Cardiac muscle cell (in vitro differentiated cells and primary cell): ENCODE data around the gene PIAS1. TPM values are rescaled to one million over a fixed set of nuclear protein-coding genes. Genes with fewer than 3 reads are reported as not detected.

Source experiments
- DNase-seq, 2 donors: peaks; one replicate each; pipeline versions ENCODE4 v3.0.0 to v3.0.0-alpha.2; 2010 to 2017; ENCODE audit warnings: low read depth in 1 of 2, low spot score in 1 of 2
- H3K27ac ChIP-seq: fragments of 200-600 bp; sonication (generic); 2 replicates; pipeline ENCODE4 v1.5.1; 2016
- H3K27me3 ChIP-seq: fragments of 200-600 bp; sonication (generic); 2 replicates; pipeline ENCODE4 v1.6.0; 2016; ENCODE audit warnings: control low read depth
- H3K36me3 ChIP-seq: fragments of 200-600 bp; sonication (generic); 2 replicates; pipeline ENCODE4 v1.5.1; 2016; ENCODE audit warnings: control low read depth
- H3K4me1 ChIP-seq: fragments of 200-600 bp; sonication (generic); 2 replicates; pipeline ENCODE4 v1.8.1; 2017; ENCODE audit warnings: low read depth, mild to moderate bottlenecking, mixed run types
- H3K4me3 ChIP-seq: fragments of 200-600 bp; sonication (generic); 2 replicates; pipeline ENCODE4 v1.5.1; 2016; ENCODE audit warnings: mild to moderate bottlenecking
- H3K9me3 ChIP-seq: fragments of 200-600 bp; sonication (generic); 2 replicates; pipeline ENCODE4 v1.5.1; 2017; ENCODE audit warnings: low read depth, mild to moderate bottlenecking, control low read depth
- CTCF ChIP-seq: IDR thresholded peaks from 2 replicates; pipeline ENCODE4 v1.5.1; 2012; ENCODE audit warnings: low read depth, mild to moderate bottlenecking, low read length
- polyA plus RNA-seq: library from polyadenylated mRNA; unstranded; fragments of >200 nt; fragmentation: Nextera tagmentation; extraction: Ambion mirVana; gene quantifications from 2 replicates; pipeline ENCODE4 v1.2.1, GENCODE V29; 2016
- total RNA-seq: library from RNA; depleted of rRNA; stranded (reverse); fragments of >200 nt; gene quantifications from 2 replicates; pipeline ENCODE4 v1.2.3, GENCODE V29; 2016

Gene PIAS1
- total and polyA plus RNA-seq, 2 experiments from 2014 or later = 29.0 to 44.3 TPM

- no peak overlapping the region for H3K4me3 ChIP-seq
- H3K36me3 ChIP-seq = peaks cover 8% of the 10 kb centered on the region
- H3K4me1 ChIP-seq = no peaks in the 10 kb centered on the region
- TF ChIP-seq CTCF = no peak
- H3K27ac ChIP-seq = peak overlapping the region; percentile 49
- no peaks in the 10 kb centered on the region for H3K27me3 ChIP-seq
- H3K9me3 ChIP-seq = no peaks in the 10 kb centered on the region
- no peak for DNase-seq
These were observed 137.4 kb downstream of the PIAS1 start for GRCh38 chr15:68191555-68191954.

DNA sequence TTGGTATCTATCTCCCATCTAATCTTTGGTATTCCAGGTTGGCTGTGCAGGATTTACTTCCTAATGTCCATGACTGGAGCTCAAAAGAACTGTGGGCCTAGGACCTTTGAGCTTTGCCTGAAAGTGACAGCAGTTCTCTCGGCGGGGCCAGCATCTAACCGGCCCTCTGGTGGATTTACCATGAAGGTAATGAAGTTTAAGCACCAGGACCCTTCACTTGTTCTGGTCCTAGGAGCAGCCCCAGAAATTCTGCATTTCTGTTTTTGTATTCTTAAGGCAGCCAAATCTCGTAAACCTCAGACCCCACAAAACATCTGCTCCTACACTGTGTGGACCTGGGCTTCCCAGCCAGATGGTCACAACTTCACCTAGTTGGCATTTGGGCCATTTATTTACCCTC lies 138.0 kb downstream of the PIAS1 start:
- no peak for DNase-seq
- H3K27me3 ChIP-seq = no peaks in the 10 kb centered on the region
- no peaks in the 10 kb centered on the region for H3K4me1 ChIP-seq
- H3K9me3 ChIP-seq = no peaks in the 10 kb centered on the region
- no peak for TF ChIP-seq CTCF
- H3K4me3 ChIP-seq = no peak overlapping the region
- H3K36me3 ChIP-seq = peaks cover 8% of the 10 kb centered on the region
- peak overlapping the region; percentile 49 for H3K27ac ChIP-seq

DNA sequence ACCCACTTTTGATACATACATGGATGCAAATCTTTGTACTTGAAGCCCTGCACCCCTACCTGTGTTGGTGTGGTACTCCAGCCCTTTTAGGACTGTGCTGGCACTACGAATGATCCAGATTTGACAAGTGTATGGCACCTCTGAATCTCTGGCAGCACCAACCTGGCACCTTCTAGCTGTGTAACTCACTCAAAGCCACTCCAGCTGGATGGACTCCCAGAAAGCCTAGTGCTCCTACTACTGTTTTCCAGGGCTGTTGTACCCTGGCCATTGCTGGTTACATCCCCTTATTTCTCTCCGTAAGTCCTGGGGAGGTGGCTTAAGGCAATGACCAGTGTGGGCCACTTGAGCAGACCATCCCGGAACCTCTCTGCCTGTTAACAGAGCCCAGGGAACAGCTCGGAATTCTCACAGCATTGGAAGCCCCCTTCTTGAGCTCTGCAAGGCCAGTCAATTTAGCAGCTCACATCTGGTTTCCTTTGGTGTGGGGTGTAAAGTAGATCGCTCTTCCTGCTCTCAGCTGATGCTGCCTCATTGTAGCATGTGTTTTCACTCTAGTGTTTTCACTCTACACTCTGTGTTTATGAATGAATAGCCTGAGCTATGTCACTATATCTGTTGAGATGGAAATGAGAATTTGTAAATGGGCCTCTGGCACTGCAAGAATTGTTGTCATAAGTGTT lies 138.8 kb downstream of the PIAS1 start:
- no peak for DNase-seq
- H3K4me1 ChIP-seq = no peaks in the 10 kb centered on the region
- no peaks in the 10 kb centered on the region for H3K9me3 ChIP-seq
- no peak for TF ChIP-seq CTCF
- no peak overlapping the region for H3K4me3 ChIP-seq
- H3K27me3 ChIP-seq = no peaks in the 10 kb centered on the region
- peak overlapping the region; percentile 2 for H3K27ac ChIP-seq
- peaks cover 8% of the 10 kb centered on the region for H3K36me3 ChIP-seq

GRCh38 chr15:68195336-68196112 lies 141.4 kb downstream of the PIAS1 start:
- Histone ChIP-seq H3K36me3 (peaks cover 8% of the 10 kb centered on the region), H3K27ac (peak overlapping the region; percentile 7), H3K4me1 (peaks cover 8% of the 10 kb centered on the region), H3K4me3 (no peak overlapping the region), H3K27me3 (no peaks in the 10 kb centered on the region), H3K9me3 (no peaks in the 10 kb centered on the region)
- TF ChIP-seq CTCF = no peak
- DNase-seq = no peak

- DNase-seq = no peak
- Histone ChIP-seq H3K9me3 (no peaks in the 10 kb centered on the region), H3K4me3 (no peak overlapping the region), H3K4me1 (peaks cover 19% of the 10 kb centered on the region), H3K36me3 (peaks cover 6% of the 10 kb centered on the region), H3K27me3 (no peaks in the 10 kb centered on the region), H3K27ac (no peak overlapping the region)
- no peak for TF ChIP-seq CTCF
These were observed 142.5 kb downstream of the PIAS1 start for GRCh38 chr15:68196445-68197169.
